HG02870 (cell line): ENCODE data around the gene RFK.

Experiments
- ATAC-seq: cut with Tn5 transposase; IDR thresholded peaks from one replicate; pipeline ENCODE4 v1.9.1; 2021; ENCODE audit warnings: mild to moderate bottlenecking, moderate library complexity; ENCODE audit not compliant: unreplicated experiment

The RFK gene

GRCh38 chr9:76336027-76336426 lies 58.2 kb downstream of the RFK start:
- no peak for ATAC-seq
